Cardiac septum (tissue), 1 donor: ENCODE measurements around the gene SUPT7L. TPM values are rescaled to one million over a fixed set of nuclear protein-coding genes. Genes with fewer than 3 reads are reported as not detected.

Experiments
- DNase-seq: peaks from one replicate; pipeline ENCODE4 v3.0.0-alpha.2; 2020; ENCODE audit warnings: low spot score
- intact Hi-C: fragments of 100-400 bp; cut with DNase I; formaldehyde crosslinking; loops from one replicate; pipeline ENCODE4 v1.14.0; 2022
- total RNA-seq: library from RNA; stranded (reverse); fragmentation: NEBNext Ultra II Directional; extraction: Animal tissue kit (Norgen Biotek cat#: 25700); gene quantifications from one replicate; pipeline ENCODE4 v1.2.1, GENCODE V29; 2021
- donor health status: DM: no; HTN: no; CAD: no.

Gene SUPT7L
- total RNA-seq, 1 donor from 2014 or later: 25.4 TPM

DNA sequence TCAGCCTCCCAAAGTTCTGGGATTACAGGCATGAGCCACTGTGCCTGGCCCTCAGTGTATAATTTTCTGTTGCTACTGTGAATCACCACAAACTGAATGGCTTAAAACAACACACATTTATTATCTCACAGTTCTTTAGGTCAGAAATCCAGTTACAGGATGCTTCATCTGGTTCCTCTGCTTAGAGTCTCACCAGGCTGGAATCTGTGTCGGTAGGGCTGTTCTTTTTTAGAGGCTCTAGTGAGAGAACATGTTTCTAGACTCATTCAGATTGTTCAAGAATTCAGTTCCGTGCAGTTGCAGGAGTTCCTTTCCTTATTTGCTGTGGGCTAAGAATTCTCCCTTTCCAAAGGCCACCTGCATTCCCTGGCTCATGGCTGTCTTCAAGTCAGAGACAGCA is 56.8 kb downstream of the SUPT7L start:
- intact Hi-C loops: no loop called here

More for the DNA sequence above, 56.8 kb downstream of the SUPT7L start:
- no peak for DNase-seq

Other genes with a start within 250 kb of the SUPT7L start
- gene NRBP1, start 235.0 kb downstream of the SUPT7L start, total RNA-seq: 64.6 TPM
- gene KRTCAP3, start 221.2 kb downstream of the SUPT7L start, total RNA-seq: not detected
- 18.7 TPM for gene IFT172, start 173.9 kb downstream of the SUPT7L start, total RNA-seq
- gene FNDC4, start 168.4 kb downstream of the SUPT7L start, total RNA-seq: 3.0 TPM
- not detected for gene GCKR, start 166.8 kb downstream of the SUPT7L start, total RNA-seq
- gene ZNF512, start 80.6 kb downstream of the SUPT7L start, total RNA-seq: 20.7 TPM
- 3.5 TPM for gene CCDC121, start 34.6 kb downstream of the SUPT7L start, total RNA-seq
- gene GPN1, start 34.6 kb downstream of the SUPT7L start, total RNA-seq: 17.8 TPM
- 23.4 TPM for gene SLC4A1AP, start 275 bp upstream of the SUPT7L start, total RNA-seq
- 258 TPM for gene MRPL33, start 108.1 kb upstream of the SUPT7L start, total RNA-seq
- 3.9 TPM for gene RBKS, start 226.8 kb upstream of the SUPT7L start, total RNA-seq
- 63.4 TPM for gene BABAM2, start 227.1 kb upstream of the SUPT7L start, total RNA-seq